ENCODE results near the gene PDE8B. TPM values are rescaled to one million over a fixed set of nuclear protein-coding genes. Genes with fewer than 3 reads are reported as not detected.

PDE8B gene
- total and polyA plus RNA-seq, 11 donors: 1.1 to 9.3 (median 3.4) TPM

DNA sequence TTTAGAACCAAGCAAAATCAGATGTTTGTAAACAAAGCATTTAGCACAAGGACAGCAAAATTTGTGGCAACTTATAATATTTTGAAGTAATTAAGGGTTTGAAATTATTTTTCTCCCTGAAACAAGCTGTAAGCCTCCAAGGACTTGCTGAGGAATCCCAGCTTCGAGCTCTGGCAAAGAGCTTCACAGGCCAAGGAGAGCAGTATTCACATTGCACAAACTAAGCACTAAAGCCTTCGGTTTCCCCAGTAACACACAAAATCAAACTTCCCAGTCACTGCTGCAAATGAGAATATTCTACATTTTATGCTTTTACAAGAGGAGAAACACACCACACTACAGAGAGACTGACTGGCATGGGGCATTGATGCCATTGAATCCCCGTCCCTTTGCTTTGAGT lies 179.7 kb downstream of the PDE8B start:
- Histone ChIP-seq H3K9me3 (no peaks in the 10 kb centered on the region), H3K27ac (no peak overlapping the region), H3K4me1 (peaks cover 0 to 5% (median 0%) of the 10 kb centered on the region in 12 donors), H3K36me3 (no peaks in the 10 kb centered on the region), H3K27me3 (no peaks in the 10 kb centered on the region), H3K4me3 (no peak overlapping the region)
- intact Hi-C loops (cut with DNase I): no loop called here
- 81 to 92% (median 85%) methylated on average over 3 of the region's 3 CpGs for WGBS, 4 donors
- no peak for ATAC-seq
- DNase-seq: no peak
- TF ChIP-seq CTCF (IDR thresholded peaks at IDR 0.05): no peak
- no peak for TF ChIP-seq POLR2A (IDR thresholded peaks at IDR 0.05)

GRCh38 chr5:77390795-77391194 lies 180.3 kb downstream of the PDE8B start:
- intact Hi-C loops (cut with DNase I): no loop called here
- Histone ChIP-seq H3K27me3 (no peaks in the 10 kb centered on the region), H3K27ac (no peak overlapping the region), H3K9me3 (no peaks in the 10 kb centered on the region), H3K4me1 (peaks cover 0 to 5% (median 0%) of the 10 kb centered on the region in 12 donors), H3K4me3 (no peak overlapping the region), H3K36me3 (no peaks in the 10 kb centered on the region)
- 76 to 90% (median 88%) methylated on average over 2 of the region's 2 CpGs for WGBS, 4 donors
- TF ChIP-seq POLR2A (IDR thresholded peaks at IDR 0.05): no peak
- TF ChIP-seq CTCF (IDR thresholded peaks at IDR 0.05): no peak
- ATAC-seq (no peak), DNase-seq (no peak)

DNA sequence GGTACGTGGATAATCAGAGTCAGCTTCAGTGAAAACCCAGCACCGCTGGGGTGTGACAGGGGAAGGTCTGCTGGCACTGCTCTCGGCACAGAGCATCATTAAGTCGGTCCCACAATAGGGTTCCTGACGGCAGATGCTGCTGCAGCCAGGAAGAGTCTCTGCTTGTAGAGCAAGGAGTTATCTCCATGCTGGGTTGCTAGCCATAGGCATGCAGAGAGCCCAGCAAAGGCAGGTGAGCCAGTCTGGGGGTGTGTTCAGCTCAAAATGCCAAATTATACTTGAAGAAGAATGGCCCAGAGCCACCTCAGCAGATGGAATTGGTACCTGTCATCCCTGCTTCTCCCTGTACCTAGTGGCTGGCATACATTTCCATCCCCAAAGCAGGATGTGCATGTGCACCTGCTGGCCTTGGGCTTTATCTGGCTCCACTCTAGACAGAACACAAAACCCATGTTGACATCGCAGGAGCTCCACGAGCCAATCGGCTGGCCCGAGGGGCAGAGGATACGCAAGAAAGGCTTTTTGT lies 180.8 kb downstream of the PDE8B start:
- no peak for TF ChIP-seq CTCF (IDR thresholded peaks at IDR 0.05)
- Histone ChIP-seq H3K9me3 (no peaks in the 10 kb centered on the region), H3K36me3 (no peaks in the 10 kb centered on the region), H3K27ac (no peak overlapping the region), H3K4me1 (peaks cover 0 to 5% (median 0%) of the 10 kb centered on the region in 12 donors), H3K4me3 (no peak overlapping the region), H3K27me3 (no peaks in the 10 kb centered on the region)
- intact Hi-C loops (cut with DNase I): no loop called here
- DNase-seq: no peak
- ATAC-seq: no peak
- 87 to 91% (median 90%) methylated on average over 10 of the region's 10 CpGs for WGBS, 4 donors

- Histone ChIP-seq H3K4me3 (no peak overlapping the region), H3K4me1 (peaks cover 0 to 5% (median 0%) of the 10 kb centered on the region in 12 donors), H3K27ac (no peak overlapping the region), H3K9me3 (no peaks in the 10 kb centered on the region), H3K36me3 (no peaks in the 10 kb centered on the region), H3K27me3 (no peaks in the 10 kb centered on the region)
- ATAC-seq (no peak), DNase-seq (no peak)
- no peak for TF ChIP-seq POLR2A (IDR thresholded peaks at IDR 0.05)
- no peak for TF ChIP-seq CTCF (IDR thresholded peaks at IDR 0.05)
- WGBS, 4 donors: 61 to 82% (median 76%) methylated on average over 3 of the region's 3 CpGs
- intact Hi-C loops (cut with DNase I): no loop called here
Observed at GRCh38 chr5:77394064-77394715, 183.7 kb downstream of the PDE8B start.
